GM19324 (cell line): Measurements from ENCODE around the gene RPL26.

ENCODE experiments used
- ATAC-seq: cut with Tn5 transposase; IDR thresholded peaks from one replicate; pipeline ENCODE4 v1.9.1; 2021; ENCODE audit warnings: mild to moderate bottlenecking, moderate library complexity; ENCODE audit not compliant: unreplicated experiment, low FRiP score

The RPL26 gene

GRCh38 chr17:8332688-8333087 is 50.3 kb downstream of the RPL26 start:
- no peak for ATAC-seq

- ATAC-seq, result no peak
These were observed 50.9 kb downstream of the RPL26 start for GRCh38 chr17:8332128-8332527.
